ENCODE data around the gene AMPD3.
A peak's percentile ranks its signal among the peaks of the same experiment; 100 is the strongest.

The AMPD3 gene

DNA sequence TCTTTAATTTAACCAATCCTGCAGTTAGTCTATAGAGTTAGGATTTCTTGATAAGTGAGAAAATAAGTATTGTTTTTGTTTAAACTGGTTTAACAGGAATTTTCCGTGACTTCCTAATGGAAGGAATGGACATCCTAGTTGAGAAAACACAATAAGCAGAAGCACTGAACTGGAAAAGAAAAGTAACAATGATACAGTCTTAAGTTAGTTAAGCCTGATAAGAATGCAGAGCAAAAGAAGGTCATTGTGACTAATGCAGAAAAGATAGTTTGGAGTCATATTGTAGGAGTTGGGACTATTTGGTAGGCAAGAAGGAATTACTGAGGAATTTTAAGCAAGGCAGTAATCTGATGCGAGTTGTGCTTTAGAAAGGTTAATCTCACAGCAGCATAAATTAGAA, 74.2 kb downstream of the AMPD3 start:
- Histone ChIP-seq H3K9ac (ENCODE audit: low read depth in 1 of 2, low read length in 2 of 2) (no peak overlapping the region), H3K4me1 (ENCODE audit: control insufficient read depth in 1 of 2, insufficient read depth in 2 of 2, low read length in 2 of 2) (peaks cover 6 to 23% of the 10 kb centered on the region in 2 donors), H3K9me3 (ENCODE audit: control insufficient read depth in 1 of 2, low read length in 2 of 2) (no peaks in the 10 kb centered on the region), H3K27me3 (ENCODE audit: control insufficient read depth in 1 of 2, insufficient read depth in 2 of 2, low read length in 2 of 2) (no peaks in the 10 kb centered on the region), H3K27ac (ENCODE audit: low read depth, low read length) (no peak overlapping the region), H3K4me3 (ENCODE audit: low read depth in 1 of 2, low read length in 2 of 2) (no peak overlapping the region), H3K36me3 (ENCODE audit: control insufficient read depth in 1 of 2, insufficient read depth in 2 of 2, low read length in 2 of 2) (peaks cover 12 to 34% of the 10 kb centered on the region in 2 donors)

GRCh38 chr11:10532526-10532925, 77.5 kb downstream of the AMPD3 start:
- no peaks in the 10 kb centered on the region for H3K9me3 ChIP-seq (ENCODE audit: control insufficient read depth in 1 of 2, low read length in 2 of 2)
- H3K36me3 ChIP-seq (ENCODE audit: control insufficient read depth in 1 of 2, insufficient read depth in 2 of 2, low read length in 2 of 2): peaks cover 12 to 20% of the 10 kb centered on the region in 2 donors

DNA sequence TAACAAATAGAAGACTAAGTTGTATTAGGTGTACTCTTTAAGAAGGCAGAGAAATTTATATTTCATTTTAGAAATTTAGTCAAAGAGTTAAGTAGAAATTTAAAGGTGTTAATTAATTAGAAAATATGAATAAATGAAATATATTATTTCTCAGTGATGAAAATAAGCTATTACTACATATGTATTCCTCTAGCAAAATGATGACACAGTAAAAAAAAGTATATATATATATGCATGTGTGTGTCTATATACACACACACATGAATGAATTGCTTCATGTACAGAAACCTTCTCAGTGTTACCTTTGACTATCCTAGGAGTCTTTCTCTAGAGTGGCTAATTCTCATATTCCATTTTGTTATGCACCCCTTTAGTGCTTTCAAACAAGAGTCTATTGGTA, 78.3 kb downstream of the AMPD3 start:
- H3K9ac ChIP-seq (ENCODE audit: low read depth in 1 of 2, low read length in 2 of 2): no peak overlapping the region

More at GRCh38 chr11:10532526-10532925, 77.5 kb downstream of the AMPD3 start:
- no peaks in the 10 kb centered on the region for H3K27me3 ChIP-seq (ENCODE audit: control insufficient read depth in 1 of 2, insufficient read depth in 2 of 2, low read length in 2 of 2)
- H3K4me3 ChIP-seq (ENCODE audit: low read depth in 1 of 2, low read length in 2 of 2): no peak overlapping the region
- no peak overlapping the region for H3K27ac ChIP-seq (ENCODE audit: low read depth, low read length)
- peaks cover 3 to 17% of the 10 kb centered on the region in 2 donors for H3K4me1 ChIP-seq (ENCODE audit: control insufficient read depth in 1 of 2, insufficient read depth in 2 of 2, low read length in 2 of 2)
- H3K9ac ChIP-seq (ENCODE audit: low read depth in 1 of 2, low read length in 2 of 2): no peak overlapping the region

DNA sequence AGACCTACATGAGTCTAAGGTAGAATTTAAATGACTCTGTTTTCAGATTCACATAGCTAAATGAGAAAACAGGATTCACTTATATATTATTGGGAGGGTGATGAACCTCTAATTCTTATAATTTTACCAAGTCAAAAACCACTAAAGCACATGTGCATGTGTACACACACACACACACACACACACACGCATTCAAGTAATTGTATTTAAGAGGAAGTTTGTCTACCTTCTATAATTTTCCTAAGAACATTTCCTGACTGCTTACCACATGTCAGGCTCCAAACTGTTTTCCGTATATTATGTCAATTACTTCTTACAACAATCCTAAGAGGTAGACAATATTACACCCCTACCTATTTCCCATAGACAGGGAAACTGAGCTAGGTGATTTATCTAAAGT, 79.3 kb downstream of the AMPD3 start:
- Histone ChIP-seq H3K4me1 (ENCODE audit: control insufficient read depth in 1 of 2, insufficient read depth in 2 of 2, low read length in 2 of 2) (peaks cover 0 to under 1% of the 10 kb centered on the region in 2 donors), H3K9ac (ENCODE audit: low read depth in 1 of 2, low read length in 2 of 2) (no peak overlapping the region), H3K27ac (ENCODE audit: low read depth, low read length) (no peak overlapping the region)

More for the DNA sequence above, 78.3 kb downstream of the AMPD3 start:
- peaks cover 12 to 20% of the 10 kb centered on the region in 2 donors for H3K36me3 ChIP-seq (ENCODE audit: control insufficient read depth in 1 of 2, insufficient read depth in 2 of 2, low read length in 2 of 2)
- H3K27ac ChIP-seq (ENCODE audit: low read depth, low read length): no peak overlapping the region
- H3K4me3 ChIP-seq (ENCODE audit: low read depth in 1 of 2, low read length in 2 of 2): no peak overlapping the region
- H3K27me3 ChIP-seq (ENCODE audit: control insufficient read depth in 1 of 2, insufficient read depth in 2 of 2, low read length in 2 of 2): no peaks in the 10 kb centered on the region
- no peaks in the 10 kb centered on the region for H3K9me3 ChIP-seq (ENCODE audit: control insufficient read depth in 1 of 2, low read length in 2 of 2)
- peaks cover 0 to 11% of the 10 kb centered on the region in 2 donors for H3K4me1 ChIP-seq (ENCODE audit: control insufficient read depth in 1 of 2, insufficient read depth in 2 of 2, low read length in 2 of 2)

GRCh38 chr11:10537600-10537999, 82.5 kb downstream of the AMPD3 start:
- H3K36me3 ChIP-seq (ENCODE audit: control insufficient read depth in 1 of 2, insufficient read depth in 2 of 2, low read length in 2 of 2): peaks cover 6 to 7% of the 10 kb centered on the region in 2 donors
- H3K4me1 ChIP-seq (ENCODE audit: control insufficient read depth in 1 of 2, insufficient read depth in 2 of 2, low read length in 2 of 2): peaks cover 12% of the 10 kb centered on the region in 2 donors
- no peaks in the 10 kb centered on the region for H3K9me3 ChIP-seq (ENCODE audit: control insufficient read depth in 1 of 2, low read length in 2 of 2)
- no peak overlapping the region for H3K27ac ChIP-seq (ENCODE audit: low read depth, low read length)
- no peak overlapping the region for H3K9ac ChIP-seq (ENCODE audit: low read depth in 1 of 2, low read length in 2 of 2)
- no peak overlapping the region for H3K4me3 ChIP-seq (ENCODE audit: low read depth in 1 of 2, low read length in 2 of 2)
- H3K27me3 ChIP-seq (ENCODE audit: control insufficient read depth in 1 of 2, insufficient read depth in 2 of 2, low read length in 2 of 2): no peaks in the 10 kb centered on the region

More for the DNA sequence above, 79.3 kb downstream of the AMPD3 start:
- Histone ChIP-seq H3K27me3 (ENCODE audit: control insufficient read depth in 1 of 2, insufficient read depth in 2 of 2, low read length in 2 of 2) (no peaks in the 10 kb centered on the region), H3K36me3 (ENCODE audit: control insufficient read depth in 1 of 2, insufficient read depth in 2 of 2, low read length in 2 of 2) (peaks cover 11% of the 10 kb centered on the region in 2 donors), H3K9me3 (ENCODE audit: control insufficient read depth in 1 of 2, low read length in 2 of 2) (no peaks in the 10 kb centered on the region), H3K4me3 (ENCODE audit: low read depth in 1 of 2, low read length in 2 of 2) (no peak overlapping the region)

GRCh38 chr11:10538924-10539323, 83.9 kb downstream of the AMPD3 start:
- no peak overlapping the region for H3K9ac ChIP-seq (ENCODE audit: low read depth in 1 of 2, low read length in 2 of 2)
- H3K27ac ChIP-seq (ENCODE audit: low read depth, low read length): no peak overlapping the region
- peaks cover 12% of the 10 kb centered on the region in 2 donors for H3K4me1 ChIP-seq (ENCODE audit: control insufficient read depth in 1 of 2, insufficient read depth in 2 of 2, low read length in 2 of 2)
- no peaks in the 10 kb centered on the region for H3K9me3 ChIP-seq (ENCODE audit: control insufficient read depth in 1 of 2, low read length in 2 of 2)
- no peaks in the 10 kb centered on the region for H3K27me3 ChIP-seq (ENCODE audit: control insufficient read depth in 1 of 2, insufficient read depth in 2 of 2, low read length in 2 of 2)
- no peaks in the 10 kb centered on the region for H3K36me3 ChIP-seq (ENCODE audit: control insufficient read depth in 1 of 2, insufficient read depth in 2 of 2, low read length in 2 of 2)
- H3K4me3 ChIP-seq (ENCODE audit: low read depth in 1 of 2, low read length in 2 of 2): no peak overlapping the region

DNA sequence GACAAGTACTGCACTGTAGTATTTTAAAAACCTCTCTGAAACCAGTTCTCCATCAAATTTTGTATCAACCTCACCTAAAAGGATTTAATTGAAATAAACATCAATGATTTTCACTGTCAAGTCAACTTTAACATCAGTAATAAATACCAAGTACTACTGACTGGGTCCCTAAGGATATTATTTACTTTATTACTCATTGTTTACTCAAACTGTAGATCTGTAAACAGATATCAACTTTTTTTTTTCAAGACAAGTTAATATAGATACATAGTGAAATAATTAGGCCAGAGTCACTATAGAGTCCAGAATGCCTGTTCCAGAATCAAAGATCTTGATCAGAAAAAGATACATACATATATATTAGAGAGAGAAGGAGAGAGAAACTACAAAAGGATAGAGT, 84.3 kb downstream of the AMPD3 start:
- H3K9ac ChIP-seq (ENCODE audit: low read depth in 1 of 2, low read length in 2 of 2): no peak overlapping the region
- no peaks in the 10 kb centered on the region for H3K9me3 ChIP-seq (ENCODE audit: control insufficient read depth in 1 of 2, low read length in 2 of 2)
- H3K4me3 ChIP-seq (ENCODE audit: low read depth in 1 of 2, low read length in 2 of 2): no peak overlapping the region
- H3K27ac ChIP-seq (ENCODE audit: low read depth, low read length): no peak overlapping the region
- peaks cover 12% of the 10 kb centered on the region in 2 donors for H3K4me1 ChIP-seq (ENCODE audit: control insufficient read depth in 1 of 2, insufficient read depth in 2 of 2, low read length in 2 of 2)
- no peaks in the 10 kb centered on the region for H3K27me3 ChIP-seq (ENCODE audit: control insufficient read depth in 1 of 2, insufficient read depth in 2 of 2, low read length in 2 of 2)
- no peaks in the 10 kb centered on the region for H3K36me3 ChIP-seq (ENCODE audit: control insufficient read depth in 1 of 2, insufficient read depth in 2 of 2, low read length in 2 of 2)

GRCh38 chr11:10540546-10540914, 85.5 kb downstream of the AMPD3 start:
- H3K9me3 ChIP-seq (ENCODE audit: control insufficient read depth in 1 of 2, low read length in 2 of 2): no peaks in the 10 kb centered on the region
- H3K27ac ChIP-seq (ENCODE audit: low read depth, low read length): peak overlapping the region; percentile 80
- H3K9ac ChIP-seq (ENCODE audit: low read depth in 1 of 2, low read length in 2 of 2): peak overlapping the region; percentile 89 to 95
- peaks cover 12% of the 10 kb centered on the region in 2 donors for H3K4me1 ChIP-seq (ENCODE audit: control insufficient read depth in 1 of 2, insufficient read depth in 2 of 2, low read length in 2 of 2)
- no peaks in the 10 kb centered on the region for H3K36me3 ChIP-seq (ENCODE audit: control insufficient read depth in 1 of 2, insufficient read depth in 2 of 2, low read length in 2 of 2)
- no peaks in the 10 kb centered on the region for H3K27me3 ChIP-seq (ENCODE audit: control insufficient read depth in 1 of 2, insufficient read depth in 2 of 2, low read length in 2 of 2)
- peak overlapping the region; percentile 83 to 92 for H3K4me3 ChIP-seq (ENCODE audit: low read depth in 1 of 2, low read length in 2 of 2)

DNA sequence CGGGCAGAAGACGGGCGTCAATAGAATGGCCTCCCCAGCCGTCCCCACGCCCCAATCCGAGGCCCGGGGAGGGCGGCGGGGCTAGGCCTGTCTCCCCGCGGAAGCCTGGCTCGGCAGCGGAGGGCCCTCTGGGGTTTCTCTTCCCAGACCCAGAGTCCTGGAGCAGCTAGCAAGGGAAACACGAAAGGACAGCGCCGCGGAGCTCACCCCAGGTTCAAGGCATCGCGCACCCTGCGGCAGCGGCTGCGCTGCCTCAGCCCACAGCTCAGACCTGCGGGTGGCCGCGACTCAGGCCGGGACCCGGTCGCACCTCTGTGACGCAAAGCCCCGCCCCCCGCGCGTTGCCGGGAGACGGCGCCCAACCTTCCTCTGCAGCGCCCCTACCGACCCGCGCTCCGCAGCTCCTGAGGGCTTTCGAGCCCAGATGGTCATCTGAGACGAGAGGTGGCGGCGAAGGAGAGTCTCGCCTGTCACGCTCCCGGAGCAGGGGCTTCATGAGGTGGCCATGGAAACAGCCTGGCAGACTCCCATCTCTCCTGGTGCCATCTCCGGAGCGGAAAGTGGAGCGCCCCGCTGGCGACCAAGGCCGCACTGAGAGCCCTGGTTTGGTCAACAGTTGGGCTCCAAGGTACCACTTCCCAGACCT, 86.0 kb downstream of the AMPD3 start, which contains the start of gene RNF141:
Gene RNF141 (minus strand): TSS at position 273 of the 646 bp plus-strand sequence. CDS start 7,029 bp downstream, outside the sequence.
- H3K4me1 ChIP-seq (ENCODE audit: control insufficient read depth in 1 of 2, insufficient read depth in 2 of 2, low read length in 2 of 2): peaks cover 12% of the 10 kb centered on the region in 2 donors
- no peaks in the 10 kb centered on the region for H3K27me3 ChIP-seq (ENCODE audit: control insufficient read depth in 1 of 2, insufficient read depth in 2 of 2, low read length in 2 of 2)
- H3K4me3 ChIP-seq (ENCODE audit: low read depth in 1 of 2, low read length in 2 of 2): peak within 1 kb of the TSS; percentile 83 to 92
- H3K36me3 ChIP-seq (ENCODE audit: control insufficient read depth in 1 of 2, insufficient read depth in 2 of 2, low read length in 2 of 2): no peaks in the 10 kb centered on the region
- peak within 1 kb of the TSS; percentile 89 to 95 for H3K9ac ChIP-seq (ENCODE audit: low read depth in 1 of 2, low read length in 2 of 2)
- no peaks in the 10 kb centered on the region for H3K9me3 ChIP-seq (ENCODE audit: control insufficient read depth in 1 of 2, low read length in 2 of 2)
- H3K27ac ChIP-seq (ENCODE audit: low read depth, low read length): peak within 1 kb of the TSS; percentile 80

DNA sequence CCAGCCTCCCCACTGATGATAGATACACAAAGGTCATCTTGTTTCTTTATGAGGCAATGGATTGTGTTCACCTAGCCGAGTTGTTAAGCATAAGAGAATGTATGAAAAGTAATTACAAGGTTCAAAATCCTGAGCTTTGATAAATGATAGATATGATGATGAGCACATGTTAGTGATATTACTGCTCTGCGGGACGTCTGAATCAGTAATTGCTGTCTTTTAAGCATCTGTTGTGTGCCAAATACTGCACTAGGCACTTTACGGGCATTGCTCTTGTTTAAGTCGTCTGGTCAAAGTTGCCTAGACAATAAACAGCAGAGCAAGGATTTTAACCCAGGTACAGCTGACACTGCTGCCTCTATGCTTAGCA, 86.5 kb downstream of the AMPD3 start:
- Histone ChIP-seq H3K4me1 (ENCODE audit: control insufficient read depth in 1 of 2, insufficient read depth in 2 of 2, low read length in 2 of 2) (peaks cover 12% of the 10 kb centered on the region in 2 donors), H3K27me3 (ENCODE audit: control insufficient read depth in 1 of 2, insufficient read depth in 2 of 2, low read length in 2 of 2) (no peaks in the 10 kb centered on the region), H3K27ac (ENCODE audit: low read depth, low read length) (peak overlapping the region; percentile 59), H3K36me3 (ENCODE audit: control insufficient read depth in 1 of 2, insufficient read depth in 2 of 2, low read length in 2 of 2) (no peaks in the 10 kb centered on the region), H3K9ac (ENCODE audit: low read depth in 1 of 2, low read length in 2 of 2) (peak overlapping the region in 1 of 2 donors; percentile 95), H3K9me3 (ENCODE audit: control insufficient read depth in 1 of 2, low read length in 2 of 2) (no peaks in the 10 kb centered on the region), H3K4me3 (ENCODE audit: low read depth in 1 of 2, low read length in 2 of 2) (peak overlapping the region; percentile 83 to 92)
